SK-N-SH (cell line): ENCODE data around the gene PLB1. TPM values are rescaled to one million over a fixed set of nuclear protein-coding genes. Genes with fewer than 3 reads are reported as not detected.
"Not testable (repeated sequence)": the region's sequence is repeated elsewhere in the genome, so short reads cannot be mapped to it uniquely, and the experiment has no call there.

ENCODE experiments used
- CTCF ChIA-PET: fragments of 300-600, 350-600 bp; formaldehyde crosslinking; extraction: SDS; loops from one replicate; lab custom pipeline; 2021; lab: Yijun Ruan, JAX
- POLR2A ChIA-PET: fragments of 350-600 bp; sonication (Branson Sonifier 250); formaldehyde crosslinking; extraction: SDS; loops from one replicate; lab custom pipeline; 2020; ENCODE audit warnings: antibody characterized with exemption, inconsistent platforms; lab: Yijun Ruan, JAX
- DNase-seq: peaks from one replicate; pipeline ENCODE4 v3.0.0; 2012
- H2AFZ ChIP-seq: fragments of 200-600 bp; sonication (generic); 2 replicates; pipeline ENCODE4 v1.8.1; 2016; ENCODE audit warnings: antibody characterized with exemption, mild to moderate bottlenecking, low read depth
- H3F3A ChIP-seq: fragments of 200-600 bp; sonication (generic); replicated peaks from 2 replicates; pipeline ENCODE3; 2016; ENCODE audit warnings: antibody characterized with exemption, mild to moderate bottlenecking; ENCODE audit not compliant: insufficient read depth
- H3K27ac ChIP-seq, 2 experiments: fragments of 200-500 bp in 1 of 2; fragments of 200-600 bp in 1 of 2; sonication (Bioruptor generic) in 1 of 2; sonication (generic), shearing (Covaris generic) in 1 of 2; 2 replicates each; pipeline versions ENCODE4 v1.5.1 to v1.6.1; 2014 to 2016; ENCODE audit warnings: low read depth in 2 of 2, inconsistent platforms in 1 of 2, low read length in 1 of 2, mild to moderate bottlenecking in 1 of 2, mixed read lengths in 1 of 2
- H3K27me3 ChIP-seq: fragments of 200-600 bp; sonication (generic), shearing (Covaris generic); 2 replicates; pipeline ENCODE4 v1.6.1; 2016; ENCODE audit warnings: mixed run types; ENCODE audit not compliant: insufficient read depth
- H3K36me3 ChIP-seq, 2 experiments: fragments of 200-500 bp in 1 of 2; fragments of 200-600 bp in 1 of 2; sonication (Bioruptor generic) in 1 of 2; sonication (generic) in 1 of 2; replicated peaks in 1 of 2; 2 replicates each; pipeline versions ENCODE3 to v1.5.1; 2014 to 2016; ENCODE audit warnings: low read length in 1 of 2, mild to moderate bottlenecking in 1 of 2; ENCODE audit not compliant: insufficient read depth in 2 of 2, control insufficient read depth in 1 of 2
- H3K4me1 ChIP-seq, 2 experiments: fragments of 200-500 bp in 1 of 2; fragments of 200-600 bp in 1 of 2; sonication (Bioruptor generic) in 1 of 2; sonication (generic), shearing (Covaris generic) in 1 of 2; 2 replicates each; pipeline versions ENCODE4 v1.5.1 to v1.6.1; 2014 to 2016; ENCODE audit warnings: low read depth in 1 of 2, low read length in 1 of 2, mixed run types in 1 of 2; ENCODE audit not compliant: insufficient read depth in 2 of 2, control insufficient read depth in 1 of 2
- H3K4me2 ChIP-seq: fragments of 200-600 bp; sonication (generic), shearing (Covaris generic); 2 replicates; pipeline ENCODE4 v1.6.1; 2017; ENCODE audit warnings: mixed run types
- H3K4me3 ChIP-seq, 2 experiments: fragments of 200-500 bp in 1 of 2; fragments of 200-600 bp in 1 of 2; sonication (Bioruptor generic) in 1 of 2; sonication (generic), shearing (Covaris generic) in 1 of 2; 2 replicates each; pipeline versions ENCODE4 v1.5.1 to v1.8.1; 2014 to 2016; ENCODE audit warnings: low read depth in 2 of 2, inconsistent platforms in 1 of 2, low read length in 1 of 2, mild to moderate bottlenecking in 1 of 2, mixed read lengths in 1 of 2, moderate library complexity in 1 of 2
- H3K79me2 ChIP-seq: fragments of 200-600 bp; sonication (generic); 2 replicates; pipeline ENCODE4 v1.8.1; 2017; ENCODE audit warnings: mild to moderate bottlenecking; ENCODE audit not compliant: insufficient read depth
- H3K9ac ChIP-seq: fragments of 200-600 bp; sonication (generic); 2 replicates; pipeline ENCODE4 v1.6.1; 2017; ENCODE audit warnings: mixed run types
- H3K9me2 ChIP-seq: fragments of 200-600 bp; sonication (generic); 2 replicates; pipeline ENCODE4 v1.6.1; 2017; ENCODE audit warnings: mixed run types
- H3K9me3 ChIP-seq: fragments of 200-600 bp; sonication (generic); 2 replicates; pipeline ENCODE4 v1.6.1; 2017; ENCODE audit warnings: mixed run types, mild to moderate bottlenecking, moderate library complexity
- H4K20me1 ChIP-seq: fragments of 200-600 bp; sonication (generic); 2 replicates; pipeline ENCODE4 v1.6.1; 2017; ENCODE audit warnings: mild to moderate bottlenecking, mixed run types; ENCODE audit not compliant: insufficient read depth
- ELF1 ChIP-seq: IDR thresholded peaks from 2 replicates; pipeline ENCODE4 v1.4.0; 2012
- FOXM1 ChIP-seq: IDR thresholded peaks from 2 replicates; pipeline ENCODE4 v1.4.0; 2012; ENCODE audit warnings: low read depth, mild to moderate bottlenecking
- GABPA ChIP-seq: IDR thresholded peaks from 2 replicates; pipeline ENCODE4 v1.4.0; 2012; ENCODE audit warnings: low read depth, mild to moderate bottlenecking
- GATA2 ChIP-seq: sonication (generic); formaldehyde crosslinking; IDR thresholded peaks from 2 replicates; pipeline ENCODE4 v1.5.0; 2020; ENCODE audit warnings: mild to moderate bottlenecking, missing genetic modification reagents
- JUND ChIP-seq: IDR thresholded peaks from 2 replicates; pipeline ENCODE4 v1.4.0; 2012
- MEF2A ChIP-seq: IDR thresholded peaks from 2 replicates; pipeline ENCODE4 v1.4.0; 2012; ENCODE audit warnings: low read depth, borderline replicate concordance
- MXI1 ChIP-seq: IDR thresholded peaks from 2 replicates; pipeline ENCODE4 v1.6.1; 2012; ENCODE audit warnings: mild to moderate bottlenecking, low read depth, low read length, improper control_type of control experiment
- NFIC ChIP-seq: IDR thresholded peaks from 2 replicates; pipeline ENCODE4 v1.4.0; 2012; ENCODE audit warnings: borderline replicate concordance
- RXRA ChIP-seq: IDR thresholded peaks from 2 replicates; pipeline ENCODE4 v1.4.0; 2012; ENCODE audit warnings: low read depth, mild to moderate bottlenecking, borderline replicate concordance
- SIN3A ChIP-seq: IDR thresholded peaks from 2 replicates; pipeline ENCODE4 v1.6.1; 2012; ENCODE audit warnings: low read depth, mild to moderate bottlenecking, low read length, moderate library complexity, borderline replicate concordance
- TEAD4 ChIP-seq: IDR thresholded peaks from 2 replicates; pipeline ENCODE4 v1.4.0; 2012; ENCODE audit warnings: mild to moderate bottlenecking, borderline replicate concordance; ENCODE audit not compliant: insufficient read depth
- WGBS: methylation state at CpG from one replicate; pipeline ENCODE4 v1.1.6; 2017; ENCODE audit warnings: low lambda C conversion rate; 5-methylcytosine and 5-hydroxymethylcytosine counted together
- polyA plus RNA-seq, 3 experiments: library from polyadenylated mRNA; depleted of rRNA; stranded (reverse); fragments of >200 nt; gene quantifications; 2 replicates each; pipeline ENCODE4 v1.2.3, GENCODE V29; 2012
- TF ChIP-seq, protein P1 (sequence below): IDR thresholded peaks from 2 replicates; pipeline ENCODE4 v1.4.0; 2012; ENCODE audit warnings: low read depth, borderline replicate concordance
- TF ChIP-seq, protein P2 (sequence below): fragments of 150-350 bp; IDR thresholded peaks from 2 replicates; pipeline ENCODE4 v1.6.1; 2017; ENCODE audit warnings: antibody characterized with exemption, low read length, low read depth, borderline replicate concordance

PLB1 gene
- polyA plus RNA-seq, 1 of the 3 experiments (the other 2 are of a cell fraction), result 0.10 TPM

- TF ChIP-seq, protein P1, sequence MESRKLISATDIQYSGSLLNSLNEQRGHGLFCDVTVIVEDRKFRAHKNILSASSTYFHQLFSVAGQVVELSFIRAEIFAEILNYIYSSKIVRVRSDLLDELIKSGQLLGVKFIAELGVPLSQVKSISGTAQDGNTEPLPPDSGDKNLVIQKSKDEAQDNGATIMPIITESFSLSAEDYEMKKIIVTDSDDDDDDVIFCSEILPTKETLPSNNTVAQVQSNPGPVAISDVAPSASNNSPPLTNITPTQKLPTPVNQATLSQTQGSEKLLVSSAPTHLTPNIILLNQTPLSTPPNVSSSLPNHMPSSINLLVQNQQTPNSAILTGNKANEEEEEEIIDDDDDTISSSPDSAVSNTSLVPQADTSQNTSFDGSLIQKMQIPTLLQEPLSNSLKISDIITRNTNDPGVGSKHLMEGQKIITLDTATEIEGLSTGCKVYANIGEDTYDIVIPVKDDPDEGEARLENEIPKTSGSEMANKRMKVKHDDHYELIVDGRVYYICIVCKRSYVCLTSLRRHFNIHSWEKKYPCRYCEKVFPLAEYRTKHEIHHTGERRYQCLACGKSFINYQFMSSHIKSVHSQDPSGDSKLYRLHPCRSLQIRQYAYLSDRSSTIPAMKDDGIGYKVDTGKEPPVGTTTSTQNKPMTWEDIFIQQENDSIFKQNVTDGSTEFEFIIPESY, result no peak
- no peak for TF ChIP-seq ELF1
- no peak for TF ChIP-seq SIN3A
- TF ChIP-seq NFIC, result no peak
- TF ChIP-seq MXI1, result no peak
- TF ChIP-seq, all 33 proteins: peak for 0
Measured at GRCh38 chr2:28547906-28548600, 52.2 kb downstream of the PLB1 start (continued).

GRCh38 chr2:28550345-28550744 lies 54.5 kb downstream of the PLB1 start:
- WGBS, result 86% methylated on average over 10 of the region's 10 CpGs
- CTCF ChIA-PET, result interaction anchor here (1.2 to 2.5 kb wide), 2 partner anchors 14 to 16 kb away, joined by 4 to 15 read pairs; no protein-coding TSS in a partner anchor
- H3K36me3 ChIP-seq, H3K9ac ChIP-seq, H3K9me3 ChIP-seq, H3K27me3 ChIP-seq, H3K4me1 ChIP-seq, H4K20me1 ChIP-seq, H3K4me2 ChIP-seq, H3K79me2 ChIP-seq, H3K27ac ChIP-seq, DNase-seq, H3F3A ChIP-seq, H2AFZ ChIP-seq, POLR2A ChIA-PET, H3K9me2 ChIP-seq, H3K4me3 ChIP-seq: not testable (repeated sequence)

- no peaks in the 10 kb centered on the region for H3K79me2 ChIP-seq
- H3K9me2 ChIP-seq, result no peaks in the 10 kb centered on the region
- POLR2A ChIA-PET, result no interaction called here
- H3K4me2 ChIP-seq, result no peak overlapping the region
- WGBS, result 42% methylated on average over 3 of the region's 3 CpGs
- peaks cover 0 to under 1% of the 10 kb centered on the region in 2 experiments; a peak in 1 of 4 replicates for H3K4me1 ChIP-seq
- H2AFZ ChIP-seq, result no peak overlapping the region
- H3K36me3 ChIP-seq, result no peaks in the 10 kb centered on the region
- no peaks in the 10 kb centered on the region for H3F3A ChIP-seq
- no peaks in the 10 kb centered on the region for H3K9me3 ChIP-seq
- CTCF ChIA-PET, result interaction anchor here (1.1 to 7.3 kb wide), 3 partner anchors 14 to 268 kb away, joined by 3 to 83 read pairs (median 15); no protein-coding TSS in a partner anchor
- no peak overlapping the region for H3K9ac ChIP-seq
- no peak for DNase-seq
- no peak overlapping the region for H3K27ac ChIP-seq
- no peaks in the 10 kb centered on the region for H4K20me1 ChIP-seq
- H3K27me3 ChIP-seq, result no peaks in the 10 kb centered on the region
- TF ChIP-seq JUND (no peak), GABPA (no peak), GATA2 (CRISPR knock-in tag) (no peak), MEF2A (no peak), SIN3A (no peak), ELF1 (no peak), RXRA (no peak), FOXM1 (no peak), TEAD4 (no peak)
- TF ChIP-seq, protein P2, sequence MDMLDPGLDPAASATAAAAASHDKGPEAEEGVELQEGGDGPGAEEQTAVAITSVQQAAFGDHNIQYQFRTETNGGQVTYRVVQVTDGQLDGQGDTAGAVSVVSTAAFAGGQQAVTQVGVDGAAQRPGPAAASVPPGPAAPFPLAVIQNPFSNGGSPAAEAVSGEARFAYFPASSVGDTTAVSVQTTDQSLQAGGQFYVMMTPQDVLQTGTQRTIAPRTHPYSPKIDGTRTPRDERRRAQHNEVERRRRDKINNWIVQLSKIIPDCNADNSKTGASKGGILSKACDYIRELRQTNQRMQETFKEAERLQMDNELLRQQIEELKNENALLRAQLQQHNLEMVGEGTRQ, result no peak
- H3K4me3 ChIP-seq, result no peak overlapping the region
Measured at GRCh38 chr2:28552045-28552823, 56.4 kb downstream of the PLB1 start.
